ENCODE data around the gene CSH2. TPM values are rescaled to one million over a fixed set of nuclear protein-coding genes. Genes with fewer than 3 reads are reported as not detected.

Gene CSH2
- total RNA-seq, 1 donor from 2014 or later, result not detected

- TF ChIP-seq, protein P1, sequence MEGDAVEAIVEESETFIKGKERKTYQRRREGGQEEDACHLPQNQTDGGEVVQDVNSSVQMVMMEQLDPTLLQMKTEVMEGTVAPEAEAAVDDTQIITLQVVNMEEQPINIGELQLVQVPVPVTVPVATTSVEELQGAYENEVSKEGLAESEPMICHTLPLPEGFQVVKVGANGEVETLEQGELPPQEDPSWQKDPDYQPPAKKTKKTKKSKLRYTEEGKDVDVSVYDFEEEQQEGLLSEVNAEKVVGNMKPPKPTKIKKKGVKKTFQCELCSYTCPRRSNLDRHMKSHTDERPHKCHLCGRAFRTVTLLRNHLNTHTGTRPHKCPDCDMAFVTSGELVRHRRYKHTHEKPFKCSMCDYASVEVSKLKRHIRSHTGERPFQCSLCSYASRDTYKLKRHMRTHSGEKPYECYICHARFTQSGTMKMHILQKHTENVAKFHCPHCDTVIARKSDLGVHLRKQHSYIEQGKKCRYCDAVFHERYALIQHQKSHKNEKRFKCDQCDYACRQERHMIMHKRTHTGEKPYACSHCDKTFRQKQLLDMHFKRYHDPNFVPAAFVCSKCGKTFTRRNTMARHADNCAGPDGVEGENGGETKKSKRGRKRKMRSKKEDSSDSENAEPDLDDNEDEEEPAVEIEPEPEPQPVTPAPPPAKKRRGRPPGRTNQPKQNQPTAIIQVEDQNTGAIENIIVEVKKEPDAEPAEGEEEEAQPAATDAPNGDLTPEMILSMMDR (conservative IDR thresholded peaks at IDR 0.05; ENCODE audit: low read depth, low read length), result peak; percentile 70
- H3K4me3 ChIP-seq (ENCODE audit: low read depth, low read length), result no peak overlapping the region
- DNase-seq (ENCODE audit: low read depth), result no peak
These were observed 38.9 kb downstream of the CSH2 start for GRCh38 chr17:63834431-63835166.

DNA sequence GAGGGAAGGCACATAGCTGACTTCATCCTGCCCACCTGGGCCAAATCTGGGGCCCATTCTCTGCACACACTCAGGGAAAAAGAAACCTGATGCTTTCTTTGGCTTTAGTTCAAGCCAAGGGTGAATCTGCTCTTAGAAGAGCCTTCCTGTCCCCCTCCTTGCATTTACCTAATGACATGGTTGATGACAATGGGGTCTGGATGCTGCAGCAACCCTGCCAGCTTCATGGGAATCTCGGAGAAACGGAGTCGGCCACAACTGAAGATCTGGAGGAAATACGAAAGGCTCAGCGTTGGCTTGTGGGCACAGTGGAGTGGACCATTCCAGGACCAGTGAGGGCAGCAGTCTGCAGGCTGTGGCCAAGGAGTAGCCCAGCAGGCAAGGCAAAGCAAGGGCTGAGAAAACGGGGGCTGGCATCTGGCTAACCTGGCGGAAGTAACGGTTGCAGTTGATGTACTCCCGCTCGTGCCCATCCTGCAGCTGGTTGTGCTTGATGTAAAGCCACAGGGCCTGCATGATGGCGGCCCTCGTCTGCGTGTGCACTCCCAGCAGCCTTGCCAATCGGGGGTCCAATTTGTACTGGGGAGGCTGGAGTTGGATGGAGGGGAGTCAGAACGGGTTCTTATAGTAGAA is 39.6 kb downstream of the CSH2 start:
- H3K4me3 ChIP-seq (ENCODE audit: low read depth, low read length), result no peak overlapping the region
- DNase-seq (ENCODE audit: low read depth), result no peak
- TF ChIP-seq, protein P1 (conservative IDR thresholded peaks at IDR 0.05; ENCODE audit: low read depth, low read length), result no peak

DNA sequence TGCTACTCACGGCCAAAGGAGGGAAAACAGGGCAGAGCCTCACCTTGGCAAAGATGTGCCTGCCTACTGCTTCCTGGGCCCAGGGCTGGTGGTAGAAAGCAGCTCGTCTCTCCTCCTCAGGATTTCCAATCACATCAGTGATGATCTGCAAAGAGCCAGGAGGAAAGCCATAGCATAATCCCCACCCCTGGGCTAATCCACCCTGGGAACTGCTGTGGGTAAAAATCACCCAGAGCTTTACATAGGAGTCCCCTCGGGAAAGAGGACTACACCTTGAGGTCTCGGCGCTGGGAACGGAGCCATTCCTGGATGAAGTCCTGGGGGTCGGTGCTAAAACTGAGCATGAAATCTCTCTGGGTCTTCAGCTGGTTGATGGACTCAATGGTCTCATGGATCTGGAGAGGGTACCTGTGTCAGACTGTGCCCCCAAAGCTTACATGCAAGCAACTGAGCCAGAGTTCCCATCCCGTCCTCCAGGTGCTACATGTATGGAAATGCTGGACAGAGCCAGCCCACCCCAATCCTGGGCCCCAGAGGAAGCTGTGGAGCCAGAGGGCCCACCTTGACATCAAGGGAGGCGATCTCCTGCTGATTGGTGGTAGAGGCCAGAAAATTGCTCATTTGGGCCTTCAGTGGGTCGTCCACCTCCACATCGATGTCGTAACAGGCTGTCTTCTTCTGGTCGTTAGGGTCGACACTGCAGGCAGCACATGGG is 40.3 kb downstream of the CSH2 start:
- DNase-seq (ENCODE audit: low read depth), result no peak
- TF ChIP-seq, protein P1 (conservative IDR thresholded peaks at IDR 0.05; ENCODE audit: low read depth, low read length), result no peak

GRCh38 chr17:63832455-63832854 is 41.0 kb downstream of the CSH2 start:
- no peak for DNase-seq (ENCODE audit: low read depth)
- TF ChIP-seq, protein P1 (conservative IDR thresholded peaks at IDR 0.05; ENCODE audit: low read depth, low read length), result no peak
- H3K4me3 ChIP-seq (ENCODE audit: low read depth, low read length), result no peak overlapping the region

More for the DNA sequence above, 40.3 kb downstream of the CSH2 start:
- H3K4me3 ChIP-seq (ENCODE audit: low read depth, low read length), result no peak overlapping the region

DNA sequence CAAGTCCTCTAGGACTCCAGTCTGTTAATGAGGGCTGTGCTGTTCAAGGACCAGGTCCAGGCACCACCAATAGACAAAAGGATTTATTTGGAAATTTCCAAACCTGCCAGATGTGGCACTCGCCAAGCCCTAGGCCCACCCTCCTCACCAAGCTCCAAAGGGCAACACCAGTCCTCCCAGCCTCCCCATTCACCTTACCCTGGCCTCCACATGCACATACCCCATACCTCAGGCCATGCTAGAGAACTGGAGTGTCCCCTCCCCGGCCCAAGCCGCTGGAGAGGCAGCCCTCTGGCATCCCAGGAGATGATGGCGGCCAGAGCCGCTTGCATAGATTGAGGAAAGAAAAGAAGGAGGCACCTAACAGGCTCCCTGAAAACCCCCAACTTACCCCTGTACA is 41.5 kb downstream of the CSH2 start:
- TF ChIP-seq, protein P1 (conservative IDR thresholded peaks at IDR 0.05; ENCODE audit: low read depth, low read length), result no peak
- no peak overlapping the region for H3K4me3 ChIP-seq (ENCODE audit: low read depth, low read length)
- no peak for DNase-seq (ENCODE audit: low read depth)

DNA sequence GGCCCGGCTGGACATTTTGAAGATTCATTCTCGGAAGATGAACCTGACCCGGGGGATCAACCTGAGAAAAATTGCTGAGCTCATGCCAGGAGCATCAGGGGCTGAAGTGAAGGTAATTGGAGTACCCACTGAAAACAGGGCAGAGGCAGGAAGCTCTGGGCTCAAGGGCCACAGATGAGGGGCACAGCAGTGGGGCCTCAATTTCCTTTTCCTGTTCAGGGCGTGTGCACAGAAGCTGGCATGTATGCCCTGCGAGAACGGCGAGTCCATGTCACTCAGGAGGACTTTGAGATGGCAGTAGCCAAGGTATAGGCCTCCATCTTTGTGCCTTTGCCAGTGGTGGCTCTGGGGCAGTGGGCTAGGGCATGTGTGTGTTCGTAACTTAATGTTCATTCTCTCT is 42.0 kb downstream of the CSH2 start:
- DNase-seq (ENCODE audit: low read depth), result no peak
- TF ChIP-seq, protein P1 (conservative IDR thresholded peaks at IDR 0.05; ENCODE audit: low read depth, low read length), result no peak
- no peak overlapping the region for H3K4me3 ChIP-seq (ENCODE audit: low read depth, low read length)

All from epithelial cell of proximal tubule (primary cell).